Measurements from ENCODE around the gene ATP2C2.
A peak's percentile ranks its signal among the peaks of the same experiment; 100 is the strongest.

Gene ATP2C2

DNA sequence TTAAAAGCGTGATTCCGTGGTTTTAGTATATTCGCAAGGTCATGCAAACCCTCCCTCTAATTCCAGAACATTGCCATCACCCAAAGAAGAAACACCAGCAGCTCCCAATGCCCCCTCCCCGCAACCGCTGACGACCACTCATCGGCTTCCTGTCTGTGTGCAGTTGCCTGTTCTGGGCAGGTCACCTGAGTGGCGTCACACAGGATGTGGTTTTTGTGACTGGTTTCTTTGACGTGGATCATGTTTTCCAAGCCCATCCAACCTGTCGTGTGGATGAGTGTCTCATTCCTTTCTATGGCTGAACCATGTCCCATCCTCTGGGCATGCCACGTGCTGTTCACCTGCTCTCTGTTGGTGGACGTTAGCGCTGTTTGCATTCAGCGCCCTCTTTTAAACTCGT lies 8.2 kb upstream of the ATP2C2 start:
- no peaks in the 10 kb centered on the region for H3K36me3 ChIP-seq (ENCODE audit: control insufficient read depth, insufficient read depth, low read length)
- H3K9ac ChIP-seq (ENCODE audit: low read length): no peak overlapping the region
- H3K4me1 ChIP-seq (ENCODE audit: control insufficient read depth, insufficient read depth, low read length): peaks cover 41% of the 10 kb centered on the region

DNA sequence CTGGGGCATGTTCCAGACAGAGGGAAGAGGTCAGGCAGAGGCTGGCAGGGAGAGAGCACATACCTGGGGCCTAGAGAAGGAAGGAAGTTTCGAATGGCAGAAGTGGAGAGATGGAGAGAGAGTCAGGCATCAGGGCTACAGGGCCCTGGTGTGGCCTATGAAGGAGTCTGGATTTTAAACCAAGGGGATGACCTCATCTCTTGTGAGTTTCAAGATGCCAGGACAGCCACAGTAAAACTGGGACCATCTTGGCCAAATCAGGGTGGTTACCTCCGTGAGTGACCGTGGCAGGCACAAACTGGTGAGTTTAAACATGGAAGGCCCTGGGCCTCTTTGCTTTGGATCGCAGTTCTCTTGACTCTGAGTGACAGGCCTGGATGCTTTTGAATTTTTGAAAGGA lies 7.6 kb upstream of the ATP2C2 start:
- H3K9ac ChIP-seq (ENCODE audit: low read length): no peak overlapping the region
- no peaks in the 10 kb centered on the region for H3K36me3 ChIP-seq (ENCODE audit: control insufficient read depth, insufficient read depth, low read length)
- no peak overlapping the region for H3K4me3 ChIP-seq (ENCODE audit: low read length)
- H3K4me1 ChIP-seq (ENCODE audit: control insufficient read depth, insufficient read depth, low read length): peaks cover 40% of the 10 kb centered on the region
- no peaks in the 10 kb centered on the region for H3K9me3 ChIP-seq (ENCODE audit: control insufficient read depth, low read length)
- H3K27me3 ChIP-seq (ENCODE audit: control insufficient read depth, insufficient read depth, low read length): no peaks in the 10 kb centered on the region

More for the DNA sequence above, 8.2 kb upstream of the ATP2C2 start:
- Histone ChIP-seq H3K9me3 (ENCODE audit: control insufficient read depth, low read length) (no peaks in the 10 kb centered on the region), H3K27me3 (ENCODE audit: control insufficient read depth, insufficient read depth, low read length) (no peaks in the 10 kb centered on the region), H3K4me3 (ENCODE audit: low read length) (no peak overlapping the region)

DNA sequence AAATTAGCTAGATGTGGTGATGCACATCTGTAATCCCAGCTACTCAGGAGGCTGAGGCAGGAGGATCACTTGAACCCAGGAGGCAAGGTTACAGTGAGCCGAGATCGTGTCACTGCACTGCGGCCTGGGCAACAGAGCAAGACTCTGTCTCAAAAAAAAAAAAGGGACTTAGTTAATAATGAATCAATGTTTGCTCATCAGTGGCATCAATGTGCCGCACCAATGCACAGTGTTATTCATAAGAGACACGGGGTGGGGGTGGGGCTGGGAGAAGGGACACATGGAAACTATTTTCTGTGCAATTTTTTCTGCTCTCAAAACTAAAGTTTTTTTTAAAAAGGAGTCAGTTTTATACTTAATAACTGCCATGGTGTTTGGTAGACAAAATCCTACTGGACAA lies 6.8 kb upstream of the ATP2C2 start:
- Histone ChIP-seq H3K4me1 (ENCODE audit: control insufficient read depth, insufficient read depth, low read length) (peaks cover 33% of the 10 kb centered on the region), H3K9ac (ENCODE audit: low read length) (no peak overlapping the region), H3K9me3 (ENCODE audit: control insufficient read depth, low read length) (no peaks in the 10 kb centered on the region), H3K4me3 (ENCODE audit: low read length) (no peak overlapping the region), H3K27me3 (ENCODE audit: control insufficient read depth, insufficient read depth, low read length) (no peaks in the 10 kb centered on the region), H3K36me3 (ENCODE audit: control insufficient read depth, insufficient read depth, low read length) (no peaks in the 10 kb centered on the region)

DNA sequence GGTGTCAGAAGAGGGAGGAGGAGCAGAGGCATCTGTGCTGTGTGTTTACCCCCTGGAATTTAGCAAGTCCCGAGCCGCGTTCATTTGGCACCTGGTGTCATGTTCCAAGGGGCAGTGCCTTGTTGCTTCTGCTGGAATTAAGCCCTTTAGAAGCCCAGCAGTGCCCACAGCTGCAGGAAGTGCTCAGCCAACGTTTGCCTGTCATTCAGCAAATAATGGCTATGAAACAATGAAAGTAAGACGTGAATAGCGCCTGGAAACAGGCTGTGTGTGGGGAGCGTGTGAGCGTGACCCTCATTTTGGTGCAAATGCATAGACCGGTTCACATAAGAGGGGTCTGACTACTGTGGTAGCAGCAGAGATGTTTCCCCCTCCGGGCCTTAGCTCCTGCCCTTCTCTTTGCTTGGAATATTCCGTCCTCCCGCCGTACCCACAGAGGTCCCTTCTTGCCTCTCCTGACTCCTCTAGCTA lies 5.8 kb upstream of the ATP2C2 start:
- Histone ChIP-seq H3K4me3 (ENCODE audit: low read length) (no peak overlapping the region), H3K9ac (ENCODE audit: low read length) (no peak overlapping the region)

DNA sequence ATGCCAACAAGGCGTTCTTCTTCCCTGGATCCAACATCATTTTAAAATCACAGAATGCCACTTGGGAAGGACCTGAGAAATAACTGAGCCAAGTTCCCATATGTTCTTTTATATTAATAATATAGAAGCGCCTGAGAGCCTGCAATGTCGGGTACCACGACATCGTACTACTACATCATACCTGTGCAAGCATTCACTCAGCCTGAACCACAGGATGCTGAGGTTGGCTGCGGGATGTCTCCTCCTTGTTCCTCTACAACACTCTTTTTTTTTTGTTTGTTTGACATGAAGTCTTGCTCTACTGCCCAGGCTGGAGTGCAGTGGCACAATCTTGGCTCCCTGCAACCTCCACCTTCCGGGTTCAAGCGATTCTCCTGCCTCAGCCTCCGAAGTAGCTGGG lies 2.1 kb upstream of the ATP2C2 start:
- Histone ChIP-seq H3K4me1 (ENCODE audit: control insufficient read depth, insufficient read depth, low read length) (peaks cover 39% of the 10 kb centered on the region), H3K4me3 (ENCODE audit: low read length) (no peak overlapping the region), H3K9me3 (ENCODE audit: control insufficient read depth, low read length) (no peaks in the 10 kb centered on the region), H3K36me3 (ENCODE audit: control insufficient read depth, insufficient read depth, low read length) (no peaks in the 10 kb centered on the region), H3K9ac (ENCODE audit: low read length) (no peak overlapping the region), H3K27me3 (ENCODE audit: control insufficient read depth, insufficient read depth, low read length) (peaks cover 12% of the 10 kb centered on the region)

More for the DNA sequence above, 5.8 kb upstream of the ATP2C2 start:
- Histone ChIP-seq H3K4me1 (ENCODE audit: control insufficient read depth, insufficient read depth, low read length) (peaks cover 33% of the 10 kb centered on the region), H3K27me3 (ENCODE audit: control insufficient read depth, insufficient read depth, low read length) (peaks cover 1% of the 10 kb centered on the region), H3K9me3 (ENCODE audit: control insufficient read depth, low read length) (no peaks in the 10 kb centered on the region), H3K36me3 (ENCODE audit: control insufficient read depth, insufficient read depth, low read length) (no peaks in the 10 kb centered on the region)

DNA sequence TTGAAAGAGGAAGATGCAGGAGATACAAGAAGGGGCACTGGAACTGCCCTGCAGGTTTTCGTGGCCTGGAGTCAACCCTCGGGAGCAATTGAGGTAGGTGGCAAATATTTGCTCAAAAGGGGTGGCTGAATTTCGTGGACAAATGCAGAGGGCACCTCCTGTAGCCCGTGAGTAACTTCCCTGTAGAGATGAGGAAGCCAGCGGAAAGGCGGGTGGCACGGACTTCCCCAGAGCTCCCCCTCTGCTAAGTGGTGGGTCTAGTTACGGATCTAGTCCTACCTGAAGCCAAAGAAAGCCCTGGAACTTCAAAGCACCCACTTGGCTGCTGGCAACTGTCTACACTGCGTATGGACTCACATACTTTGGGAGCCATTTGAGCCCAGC lies 1.0 kb upstream of the ATP2C2 start:
- Histone ChIP-seq H3K4me1 (ENCODE audit: control insufficient read depth, insufficient read depth, low read length) (peaks cover 36% of the 10 kb centered on the region), H3K9me3 (ENCODE audit: control insufficient read depth, low read length) (no peaks in the 10 kb centered on the region), H3K36me3 (ENCODE audit: control insufficient read depth, insufficient read depth, low read length) (no peaks in the 10 kb centered on the region), H3K9ac (ENCODE audit: low read length) (no peak overlapping the region), H3K27me3 (ENCODE audit: control insufficient read depth, insufficient read depth, low read length) (peaks cover 12% of the 10 kb centered on the region), H3K4me3 (ENCODE audit: low read length) (no peak overlapping the region)

DNA sequence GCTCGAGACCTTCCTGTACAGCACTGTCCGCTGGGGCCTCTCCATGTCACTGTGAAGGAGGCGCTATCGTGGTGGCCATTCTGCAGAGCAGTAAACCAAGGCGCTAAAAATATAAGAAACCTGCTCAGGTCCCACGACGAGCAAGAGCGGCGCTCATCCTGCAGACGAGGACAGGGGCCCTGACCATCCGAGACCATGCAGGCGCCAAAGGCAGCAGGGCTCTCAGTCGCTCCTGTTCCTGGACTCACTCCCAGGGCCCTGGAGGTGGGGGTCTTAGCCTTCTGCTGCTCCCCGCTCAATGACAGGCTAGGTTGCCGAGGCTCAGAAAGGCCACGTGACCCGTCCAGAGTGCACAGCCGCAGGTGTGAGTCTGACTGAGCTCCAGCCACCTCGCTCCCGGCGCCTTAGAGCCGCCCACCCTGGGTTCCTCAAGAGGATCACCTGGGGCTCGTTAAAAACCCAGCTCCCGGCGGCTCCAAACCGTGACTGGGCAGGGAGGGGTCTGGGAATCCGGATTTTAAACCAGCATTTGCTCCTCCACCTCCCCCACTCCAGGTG lies 509 bp upstream of the ATP2C2 start:
- H3K36me3 ChIP-seq (ENCODE audit: control insufficient read depth, insufficient read depth, low read length): no peaks in the 10 kb centered on the region
- peaks cover 12% of the 10 kb centered on the region for H3K27me3 ChIP-seq (ENCODE audit: control insufficient read depth, insufficient read depth, low read length)
- peak overlapping the region; percentile 78 for H3K4me3 ChIP-seq (ENCODE audit: low read length)
- peak overlapping the region; percentile 81 for H3K9ac ChIP-seq (ENCODE audit: low read length)
- H3K9me3 ChIP-seq (ENCODE audit: control insufficient read depth, low read length): no peaks in the 10 kb centered on the region
- H3K4me1 ChIP-seq (ENCODE audit: control insufficient read depth, insufficient read depth, low read length): peaks cover 31% of the 10 kb centered on the region

DNA sequence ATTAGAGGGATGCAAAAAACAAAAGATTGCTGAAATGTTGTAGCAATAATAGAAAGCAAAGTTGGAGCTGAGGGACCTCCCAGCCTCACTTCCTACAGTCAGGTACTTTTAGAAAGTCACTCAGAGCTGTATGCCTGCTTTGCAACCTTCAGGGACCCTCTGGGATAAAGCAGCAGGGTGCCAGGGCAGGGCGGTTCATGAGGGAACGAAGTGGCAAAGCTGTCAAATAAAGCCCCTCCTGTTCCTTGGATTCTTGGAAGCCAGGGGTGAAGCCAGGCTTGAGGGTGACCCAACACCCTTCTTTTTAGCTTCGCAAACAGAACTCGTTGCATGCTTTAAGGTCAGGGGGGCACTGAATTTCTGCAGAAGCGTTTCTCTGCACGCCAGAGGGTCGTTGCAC lies 767 bp downstream of the ATP2C2 start:
- Histone ChIP-seq H3K9me3 (ENCODE audit: control insufficient read depth, low read length) (no peaks in the 10 kb centered on the region), H3K4me1 (ENCODE audit: control insufficient read depth, insufficient read depth, low read length) (peaks cover 31% of the 10 kb centered on the region), H3K9ac (ENCODE audit: low read length) (peak overlapping the region; percentile 81), H3K27me3 (ENCODE audit: control insufficient read depth, insufficient read depth, low read length) (peaks cover 12% of the 10 kb centered on the region), H3K36me3 (ENCODE audit: control insufficient read depth, insufficient read depth, low read length) (no peaks in the 10 kb centered on the region), H3K4me3 (ENCODE audit: low read length) (peak overlapping the region; percentile 78)

DNA sequence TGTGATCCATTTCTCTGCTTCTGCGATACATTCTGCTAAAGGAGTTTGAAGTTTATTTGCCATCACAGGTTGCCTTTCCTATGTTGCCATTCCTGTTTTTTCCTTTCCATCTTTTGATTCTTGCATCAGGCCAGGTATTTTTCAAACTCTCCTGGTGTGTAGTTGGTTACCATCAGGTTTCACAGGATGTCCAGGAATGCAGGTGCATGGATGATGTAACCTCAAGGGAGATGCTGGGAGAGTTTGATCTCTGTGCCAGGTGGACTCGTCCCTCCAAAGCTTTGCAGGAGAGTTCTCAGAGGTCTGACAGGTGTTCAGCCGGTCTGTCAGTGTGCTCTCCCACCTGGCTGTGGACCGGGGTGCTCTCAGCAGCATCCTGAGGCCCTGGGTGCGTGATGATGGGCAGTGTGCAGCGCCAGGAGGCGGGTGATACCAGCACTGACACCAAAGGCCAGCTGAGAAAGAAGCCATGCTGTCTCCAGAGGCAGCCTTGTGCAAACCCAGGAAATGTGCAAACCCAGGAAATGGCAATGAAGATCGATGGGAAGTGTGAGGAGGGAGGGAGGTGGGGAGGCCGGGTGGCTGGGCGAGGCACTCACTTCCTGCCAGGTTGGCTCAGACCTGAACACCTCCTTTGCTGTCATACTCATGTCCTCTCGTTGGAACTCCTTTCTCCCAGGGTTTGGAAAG lies 1.7 kb downstream of the ATP2C2 start:
- Histone ChIP-seq H3K27me3 (ENCODE audit: control insufficient read depth, insufficient read depth, low read length) (peaks cover 12% of the 10 kb centered on the region), H3K9ac (ENCODE audit: low read length) (peak overlapping the region; percentile 25), H3K36me3 (ENCODE audit: control insufficient read depth, insufficient read depth, low read length) (no peaks in the 10 kb centered on the region), H3K4me3 (ENCODE audit: low read length) (peak overlapping the region; percentile 22), H3K4me1 (ENCODE audit: control insufficient read depth, insufficient read depth, low read length) (peaks cover 31% of the 10 kb centered on the region), H3K9me3 (ENCODE audit: control insufficient read depth, low read length) (no peaks in the 10 kb centered on the region)

DNA sequence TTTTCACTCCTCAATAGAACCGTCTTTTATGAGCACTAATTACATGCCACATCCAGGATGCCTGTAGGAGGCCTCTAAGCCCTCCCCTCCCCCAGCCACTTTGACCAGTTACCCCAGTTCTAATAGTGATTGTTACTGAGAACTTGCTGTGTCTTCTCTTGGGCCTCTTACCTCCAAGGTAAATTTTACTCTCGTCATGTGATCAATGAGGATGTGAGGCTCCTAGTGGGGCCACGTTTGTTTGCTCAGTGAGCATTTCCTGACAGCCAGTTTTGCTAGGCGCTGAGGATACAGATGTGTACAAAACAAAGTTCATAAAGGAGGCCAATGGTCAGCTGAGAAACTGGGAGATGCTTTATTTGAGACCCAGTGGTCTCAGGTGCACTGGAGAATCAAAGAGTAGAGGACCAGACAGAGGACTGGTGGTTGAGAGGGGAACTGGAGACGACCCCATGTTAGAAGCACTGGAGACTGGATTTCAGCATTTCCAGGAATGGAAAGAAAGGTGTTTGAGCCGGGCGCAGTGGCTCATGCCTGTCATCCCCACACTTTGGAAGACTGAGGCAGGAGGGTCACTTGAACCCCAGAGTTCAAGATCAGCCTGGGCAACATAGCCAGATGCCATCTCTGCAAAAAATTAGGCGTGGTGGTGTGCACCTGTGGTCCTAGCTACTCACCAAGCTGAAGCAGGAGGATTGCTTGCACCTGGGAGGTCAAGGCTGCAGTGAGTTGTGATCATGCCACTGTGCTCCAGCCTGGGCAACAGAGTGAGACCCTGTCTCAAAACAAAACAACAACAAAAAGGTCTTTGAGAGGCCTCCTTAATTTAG lies 2.6 kb downstream of the ATP2C2 start:
- peaks cover 12% of the 10 kb centered on the region for H3K27me3 ChIP-seq (ENCODE audit: control insufficient read depth, insufficient read depth, low read length)

DNA sequence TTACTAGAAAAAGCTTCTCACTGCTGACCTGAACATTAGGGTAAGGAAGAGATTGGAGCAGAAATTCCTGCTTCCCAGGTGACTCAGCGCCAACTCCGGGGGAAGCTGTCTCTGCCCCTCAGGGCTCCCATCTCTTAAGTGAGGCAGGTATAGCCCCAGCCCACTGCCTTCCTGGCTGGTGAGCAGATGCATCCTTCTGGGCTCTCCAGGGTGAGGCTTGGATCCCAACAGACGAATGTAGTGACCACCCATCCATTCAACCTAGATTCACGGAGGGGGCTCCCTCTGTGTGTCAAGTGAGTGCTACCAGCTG lies 3.2 kb downstream of the ATP2C2 start:
- no peak overlapping the region for H3K9ac ChIP-seq (ENCODE audit: low read length)
- H3K36me3 ChIP-seq (ENCODE audit: control insufficient read depth, insufficient read depth, low read length): no peaks in the 10 kb centered on the region
- peaks cover 31% of the 10 kb centered on the region for H3K4me1 ChIP-seq (ENCODE audit: control insufficient read depth, insufficient read depth, low read length)
- peaks cover 12% of the 10 kb centered on the region for H3K27me3 ChIP-seq (ENCODE audit: control insufficient read depth, insufficient read depth, low read length)
- H3K9me3 ChIP-seq (ENCODE audit: control insufficient read depth, low read length): no peaks in the 10 kb centered on the region
- H3K4me3 ChIP-seq (ENCODE audit: low read length): no peak overlapping the region

More for the DNA sequence above, 2.6 kb downstream of the ATP2C2 start:
- Histone ChIP-seq H3K9me3 (ENCODE audit: control insufficient read depth, low read length) (no peaks in the 10 kb centered on the region), H3K36me3 (ENCODE audit: control insufficient read depth, insufficient read depth, low read length) (no peaks in the 10 kb centered on the region), H3K4me1 (ENCODE audit: control insufficient read depth, insufficient read depth, low read length) (peaks cover 31% of the 10 kb centered on the region), H3K4me3 (ENCODE audit: low read length) (peak overlapping the region; percentile 22), H3K9ac (ENCODE audit: low read length) (peak overlapping the region; percentile 25)

DNA sequence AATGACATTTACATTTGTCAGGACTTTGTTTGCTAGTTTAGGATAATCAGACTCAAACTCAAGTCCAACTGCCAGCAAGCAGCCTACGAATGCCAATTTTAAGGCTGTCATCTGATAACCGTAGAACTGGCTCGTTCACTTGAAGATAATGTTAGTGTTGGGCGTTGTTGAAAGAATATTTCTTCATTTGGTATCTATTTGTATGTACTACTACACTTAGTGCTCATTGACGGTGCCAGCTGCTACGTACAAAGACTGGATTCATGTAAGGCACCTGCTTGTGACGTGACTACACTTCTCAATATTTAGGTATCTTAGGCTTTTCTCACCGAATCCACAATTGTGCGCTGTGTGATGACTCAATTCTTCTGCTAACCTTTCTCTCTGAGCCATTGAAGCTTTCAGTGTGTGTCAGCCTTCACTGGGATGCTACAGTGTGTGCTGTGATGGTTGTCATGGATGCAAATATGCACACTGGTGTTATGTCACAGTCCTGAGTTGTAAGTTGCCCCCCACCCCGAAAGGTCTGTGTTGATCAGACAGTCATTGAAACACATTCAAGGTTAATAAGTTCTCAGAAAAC lies 5.7 kb downstream of the ATP2C2 start:
- Histone ChIP-seq H3K27me3 (ENCODE audit: control insufficient read depth, insufficient read depth, low read length) (no peaks in the 10 kb centered on the region), H3K4me3 (ENCODE audit: low read length) (no peak overlapping the region), H3K4me1 (ENCODE audit: control insufficient read depth, insufficient read depth, low read length) (peaks cover 15% of the 10 kb centered on the region), H3K9me3 (ENCODE audit: control insufficient read depth, low read length) (no peaks in the 10 kb centered on the region), H3K36me3 (ENCODE audit: control insufficient read depth, insufficient read depth, low read length) (no peaks in the 10 kb centered on the region), H3K9ac (ENCODE audit: low read length) (no peak overlapping the region)

Data from mucosa of stomach (tissue), 1 donor.